Trophoblast cell (in vitro differentiated cells and primary cell): ENCODE measurements around the gene MTHFD2L.

Experiments used
- DNase-seq, 2 donors: peaks; one replicate each; pipeline ENCODE4 v3.0.0-alpha.2; 2016
- H2AFZ ChIP-seq: 2 replicates; pipeline ENCODE4 v1.6.1; 2013; ENCODE audit warnings: low read length, moderate library complexity, mild to moderate bottlenecking; ENCODE audit not compliant: insufficient read depth, poor library complexity
- H2AK5ac ChIP-seq: 2 replicates; pipeline ENCODE4 v1.6.1; 2013; ENCODE audit warnings: mild to moderate bottlenecking, low read length
- H2BK120ac ChIP-seq: 2 replicates; pipeline ENCODE4 v1.6.1; 2013; ENCODE audit warnings: low read length, mild to moderate bottlenecking, moderate library complexity; ENCODE audit not compliant: insufficient read depth, poor library complexity
- H2BK12ac ChIP-seq: 2 replicates; pipeline ENCODE4 v1.6.1; 2013; ENCODE audit warnings: mild to moderate bottlenecking, low read length, moderate library complexity
- H2BK5ac ChIP-seq: 2 replicates; pipeline ENCODE4 v1.6.1; 2013; ENCODE audit warnings: low read length, low read depth, moderate library complexity, mild to moderate bottlenecking; ENCODE audit not compliant: poor library complexity
- H3K14ac ChIP-seq: 2 replicates; pipeline ENCODE4 v1.6.1; 2013; ENCODE audit warnings: mild to moderate bottlenecking, low read length
- H3K18ac ChIP-seq: 2 replicates; pipeline ENCODE4 v1.6.1; 2013; ENCODE audit warnings: mild to moderate bottlenecking, low read length
- H3K23ac ChIP-seq: 2 replicates; pipeline ENCODE4 v1.6.1; 2013; ENCODE audit warnings: low read length
- H3K27ac ChIP-seq: 2 replicates; pipeline ENCODE4 v1.5.1; 2013; ENCODE audit warnings: low read depth, mild to moderate bottlenecking, inconsistent platforms, low read length, moderate library complexity
- H3K27me3 ChIP-seq: 2 replicates; pipeline ENCODE4 v1.6.1; 2013; ENCODE audit warnings: inconsistent platforms, mild to moderate bottlenecking, low read length, moderate library complexity; ENCODE audit not compliant: insufficient read depth
- H3K36me3 ChIP-seq, 2 experiments: 1 replicate in 1 of 2; 2 replicates in 1 of 2; pipeline ENCODE4 v1.6.1; 2013; ENCODE audit warnings: low read length in 2 of 2, mild to moderate bottlenecking in 2 of 2, moderate library complexity in 1 of 2; ENCODE audit not compliant: insufficient read depth in 2 of 2, control insufficient read depth in 1 of 2
- H3K4ac ChIP-seq: 2 replicates; pipeline ENCODE4 v1.6.1; 2013; ENCODE audit warnings: low read depth, mild to moderate bottlenecking, low read length, moderate library complexity
- H3K4me1 ChIP-seq, 2 experiments: 1 replicate in 1 of 2; 2 replicates in 1 of 2; pipeline ENCODE4 v1.6.1; 2013; ENCODE audit warnings: low read length in 2 of 2, mild to moderate bottlenecking in 2 of 2, moderate library complexity in 1 of 2; ENCODE audit not compliant: insufficient read depth in 2 of 2, control insufficient read depth in 1 of 2
- H3K4me2 ChIP-seq: 2 replicates; pipeline ENCODE4 v1.6.1; 2013; ENCODE audit warnings: inconsistent platforms, mild to moderate bottlenecking, low read length, moderate library complexity
- H3K4me3 ChIP-seq: 2 replicates; pipeline ENCODE4 v1.5.1; 2013; ENCODE audit warnings: mild to moderate bottlenecking, low read depth, low read length, inconsistent platforms
- H3K79me1 ChIP-seq: one replicate; pipeline ENCODE4 v1.6.1; 2013; ENCODE audit warnings: low read length
- H3K79me2 ChIP-seq: 2 replicates; pipeline ENCODE4 v1.6.1; 2013; ENCODE audit warnings: low read length, mild to moderate bottlenecking; ENCODE audit not compliant: control insufficient read depth, insufficient read depth, poor library complexity
- H3K9ac ChIP-seq: 2 replicates; pipeline ENCODE4 v1.6.1; 2013; ENCODE audit warnings: mild to moderate bottlenecking, low read length
- H3K9me3 ChIP-seq: 2 replicates; pipeline ENCODE4 v1.6.1; 2013; ENCODE audit warnings: low read depth, mild to moderate bottlenecking, control low read depth, inconsistent platforms, low read length; ENCODE audit not compliant: insufficient read depth
- H4K12ac ChIP-seq: 2 replicates; pipeline ENCODE4 v1.6.1; 2013; ENCODE audit warnings: low read depth, mild to moderate bottlenecking, low read length, moderate library complexity
- H4K8ac ChIP-seq: 2 replicates; pipeline ENCODE4 v1.6.1; 2013; ENCODE audit warnings: low read depth, mild to moderate bottlenecking, low read length, moderate library complexity
- H4K91ac ChIP-seq: one replicate; pipeline ENCODE4 v1.6.1; 2013; ENCODE audit warnings: low read depth, mild to moderate bottlenecking, low read length, moderate library complexity
- WGBS: extraction: QIAGEN DNeasy Blood & Tissue Kit; methylation state at CpG from one replicate; pipeline ENCODE4 v1.1.7; 2013; ENCODE audit warnings: missing lambda C conversion rate; ENCODE audit not compliant: insufficient read length, insufficient coverage; ENCODE audit errors: extremely low coverage; 5-methylcytosine and 5-hydroxymethylcytosine counted together

MTHFD2L gene

GRCh38 chr4:74266081-74266480, 108.2 kb downstream of the MTHFD2L start:
- Histone ChIP-seq H2BK5ac (no peak overlapping the region), H3K14ac (no peak overlapping the region), H3K79me2 (no peaks in the 10 kb centered on the region), H4K91ac (no peak overlapping the region), H3K23ac (no peak overlapping the region), H3K4me1 (no peaks in the 10 kb centered on the region), H3K9ac (no peak overlapping the region), H3K4ac (no peak overlapping the region), H4K8ac (no peak overlapping the region), H3K4me2 (no peak overlapping the region), H3K27ac (no peak overlapping the region), H3K27me3 (no peaks in the 10 kb centered on the region), H3K18ac (no peak overlapping the region), H2BK120ac (no peak overlapping the region), H3K9me3 (no peaks in the 10 kb centered on the region), H2AK5ac (no peak overlapping the region), H3K36me3 (no peaks in the 10 kb centered on the region), H3K4me3 (no peak overlapping the region), H2AFZ (no peak overlapping the region), H4K12ac (no peak overlapping the region), H2BK12ac (no peak overlapping the region), H3K79me1 (no peaks in the 10 kb centered on the region)
- DNase-seq, result no peak

GRCh38 chr4:74267998-74268606, 110.2 kb downstream of the MTHFD2L start:
- H3K79me2 ChIP-seq, result no peaks in the 10 kb centered on the region
- H3K9ac ChIP-seq, result no peak overlapping the region
- no peak overlapping the region for H3K27ac ChIP-seq
- H2BK120ac ChIP-seq, result no peak overlapping the region
- H3K4me2 ChIP-seq, result no peak overlapping the region
- H3K23ac ChIP-seq, result no peak overlapping the region
- DNase-seq, result no peak
- H4K8ac ChIP-seq, result no peak overlapping the region
- H2AFZ ChIP-seq, result no peak overlapping the region
- H3K27me3 ChIP-seq, result no peaks in the 10 kb centered on the region
- no peaks in the 10 kb centered on the region for H3K79me1 ChIP-seq
- H3K4me3 ChIP-seq, result no peak overlapping the region
- H3K4me1 ChIP-seq, result no peaks in the 10 kb centered on the region
- H3K36me3 ChIP-seq, result no peaks in the 10 kb centered on the region
- H4K91ac ChIP-seq, result no peak overlapping the region
- H3K18ac ChIP-seq, result no peak overlapping the region
- no peak overlapping the region for H4K12ac ChIP-seq
- no peaks in the 10 kb centered on the region for H3K9me3 ChIP-seq
- no peak overlapping the region for H3K14ac ChIP-seq
- H2BK12ac ChIP-seq, result no peak overlapping the region
- H2BK5ac ChIP-seq, result no peak overlapping the region
- no peak overlapping the region for H3K4ac ChIP-seq
- H2AK5ac ChIP-seq, result no peak overlapping the region

- Histone ChIP-seq H4K8ac (no peak overlapping the region), H3K27ac (no peak overlapping the region)
- no CpG with 5 or more reads among the region's 2 CpGs for WGBS
Measured at GRCh38 chr4:74268643-74269042, 110.7 kb downstream of the MTHFD2L start.

GRCh38 chr4:74278490-74278889, 120.6 kb downstream of the MTHFD2L start:
- no peak overlapping the region for H4K8ac ChIP-seq
- no peak for DNase-seq
- no peak overlapping the region for H3K18ac ChIP-seq
- H3K9me3 ChIP-seq, result no peaks in the 10 kb centered on the region
- no peaks in the 10 kb centered on the region for H3K79me2 ChIP-seq
- no peak overlapping the region for H3K9ac ChIP-seq
- H4K12ac ChIP-seq, result no peak overlapping the region
- no peak overlapping the region for H2AK5ac ChIP-seq
- no peak overlapping the region for H3K4ac ChIP-seq
- H2BK12ac ChIP-seq, result no peak overlapping the region
- no peaks in the 10 kb centered on the region for H3K36me3 ChIP-seq
- no peak overlapping the region for H3K23ac ChIP-seq
- H3K27me3 ChIP-seq, result no peaks in the 10 kb centered on the region
- H2BK120ac ChIP-seq, result no peak overlapping the region
- no peak overlapping the region for H3K4me2 ChIP-seq
- H2BK5ac ChIP-seq, result no peak overlapping the region
- H3K4me3 ChIP-seq, result no peak overlapping the region
- WGBS, result no CpG with 5 or more reads among the region's 3 CpGs
- H2AFZ ChIP-seq, result no peak overlapping the region
- no peak overlapping the region for H3K14ac ChIP-seq
- no peaks in the 10 kb centered on the region for H3K79me1 ChIP-seq
- no peak overlapping the region for H4K91ac ChIP-seq
- H3K27ac ChIP-seq, result no peak overlapping the region
- H3K4me1 ChIP-seq, result no peaks in the 10 kb centered on the region

More at GRCh38 chr4:74268643-74269042, 110.7 kb downstream of the MTHFD2L start:
- no peaks in the 10 kb centered on the region for H3K79me1 ChIP-seq
- no peak overlapping the region for H2AFZ ChIP-seq
- no peak overlapping the region for H3K18ac ChIP-seq
- no peaks in the 10 kb centered on the region for H3K36me3 ChIP-seq
- H4K12ac ChIP-seq, result no peak overlapping the region
- no peak overlapping the region for H3K14ac ChIP-seq
- no peaks in the 10 kb centered on the region for H3K79me2 ChIP-seq
- no peak overlapping the region for H2BK5ac ChIP-seq
- H3K23ac ChIP-seq, result no peak overlapping the region
- no peak overlapping the region for H3K4me3 ChIP-seq
- H2BK120ac ChIP-seq, result no peak overlapping the region
- no peak overlapping the region for H2BK12ac ChIP-seq
- no peaks in the 10 kb centered on the region for H3K9me3 ChIP-seq
- no peak overlapping the region for H3K4ac ChIP-seq
- H4K91ac ChIP-seq, result no peak overlapping the region
- H3K9ac ChIP-seq, result no peak overlapping the region
- no peaks in the 10 kb centered on the region for H3K4me1 ChIP-seq
- DNase-seq, result no peak
- H3K27me3 ChIP-seq, result no peaks in the 10 kb centered on the region
- no peak overlapping the region for H3K4me2 ChIP-seq
- H2AK5ac ChIP-seq, result no peak overlapping the region
